COR-L47 (cell line): ENCODE results near the gene GPC3.

Experiments used
- DNase-seq: peaks from one replicate; lab custom pipeline; 2025; lab: John Stamatoyannopoulos, UW

GPC3 gene

DNA sequence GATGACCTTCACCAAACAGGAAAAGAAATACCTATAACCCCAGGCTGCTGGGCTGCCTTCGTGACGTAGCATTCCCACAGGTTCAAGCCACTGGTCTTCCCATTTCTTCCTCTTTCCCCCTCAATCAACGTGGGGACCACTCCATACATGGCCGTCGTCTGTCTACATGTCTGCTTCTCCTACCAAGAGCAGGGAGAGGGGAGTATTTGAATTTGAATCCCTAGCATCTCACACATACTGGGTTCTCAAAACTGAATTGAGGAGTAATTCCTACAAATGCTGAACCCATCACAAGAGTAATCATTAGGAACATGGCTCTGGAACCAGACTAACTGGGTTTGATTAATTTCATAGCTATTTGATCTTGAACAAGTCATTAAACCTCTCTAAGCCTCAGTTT lies 17.3 kb downstream of the GPC3 start:
- no peak for DNase-seq

DNA sequence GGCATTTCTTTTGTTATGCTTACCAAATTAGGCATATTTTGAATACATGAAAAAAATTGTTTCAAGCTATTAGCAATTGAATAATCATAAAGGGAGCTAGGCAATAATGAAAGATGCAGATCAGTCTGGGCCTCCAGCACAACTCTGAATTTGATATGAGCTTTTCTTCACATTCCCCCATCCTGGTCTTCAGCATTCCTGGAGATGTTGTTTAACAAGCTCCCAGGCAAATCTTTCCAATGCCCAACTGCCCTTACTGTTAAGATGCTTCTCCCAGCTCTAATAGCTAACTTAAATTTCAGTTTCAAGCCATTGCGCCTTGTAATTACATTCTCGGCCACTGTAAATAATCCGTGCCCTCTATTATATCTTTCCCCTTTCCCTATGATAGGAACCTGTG lies 19.2 kb downstream of the GPC3 start:
- no peak for DNase-seq

- DNase-seq: no peak
Measured at GRCh38 chrX:133965321-133965720, 20.1 kb downstream of the GPC3 start.

- DNase-seq: no peak
Measured at GRCh38 chrX:133961046-133961445, 24.3 kb downstream of the GPC3 start.

- DNase-seq: no peak
Measured at GRCh38 chrX:133959972-133960371, 25.4 kb downstream of the GPC3 start.

GRCh38 chrX:133958997-133959688 lies 26.3 kb downstream of the GPC3 start:
- no peak for DNase-seq

- no peak for DNase-seq
Measured at GRCh38 chrX:133956570-133957340, 28.6 kb downstream of the GPC3 start.

DNA sequence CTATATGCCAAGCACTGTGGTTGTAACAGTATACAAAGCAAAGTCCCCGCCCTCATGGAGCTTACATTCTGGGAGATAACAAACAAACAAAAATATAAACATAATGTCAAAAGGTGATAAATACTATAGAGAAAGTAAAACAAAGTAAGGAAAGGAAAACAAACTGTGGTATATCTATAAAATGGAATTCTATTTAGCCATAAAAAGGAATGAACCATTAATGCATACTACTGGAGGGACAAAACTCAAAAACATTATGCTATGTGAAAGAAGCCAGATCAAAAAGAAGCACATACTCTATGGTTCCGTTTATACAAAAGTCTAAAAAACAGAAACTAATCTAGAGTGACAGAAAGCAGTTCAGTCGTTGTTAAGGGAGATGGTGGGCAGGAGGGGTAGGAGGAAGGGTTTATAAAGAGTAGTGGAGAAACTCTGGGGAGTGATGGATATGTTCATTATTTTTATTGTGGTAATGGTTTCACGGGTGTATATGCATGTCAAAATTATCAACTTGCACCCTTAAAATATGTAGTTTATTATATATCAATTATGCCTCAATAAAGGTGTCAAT lies 31.5 kb downstream of the GPC3 start:
- no peak for DNase-seq

DNA sequence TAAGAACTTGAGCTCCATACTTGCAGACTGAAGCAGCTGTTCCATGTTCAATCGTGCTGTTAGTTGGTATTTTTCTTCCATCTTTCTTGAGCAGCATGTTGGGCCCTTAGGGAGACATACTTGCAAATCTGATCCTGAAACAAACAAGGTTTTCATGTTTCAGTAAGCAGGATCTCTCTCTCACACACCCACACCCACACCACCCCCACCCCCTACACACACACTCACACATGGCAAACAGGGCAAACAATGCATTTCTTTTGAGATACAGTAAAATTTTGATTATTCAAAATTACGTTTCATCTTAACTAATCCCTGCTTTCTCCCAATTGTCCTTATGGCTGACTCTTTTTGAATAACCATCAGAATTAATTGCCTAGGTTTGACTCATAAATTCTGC lies 32.3 kb downstream of the GPC3 start:
- DNase-seq: no peak

- DNase-seq: no peak
Measured at GRCh38 chrX:133951098-133951497, 34.3 kb downstream of the GPC3 start.

GRCh38 chrX:133950214-133950613 lies 35.2 kb downstream of the GPC3 start:
- no peak for DNase-seq

GRCh38 chrX:133948895-133949294 lies 36.5 kb downstream of the GPC3 start:
- DNase-seq: no peak

DNA sequence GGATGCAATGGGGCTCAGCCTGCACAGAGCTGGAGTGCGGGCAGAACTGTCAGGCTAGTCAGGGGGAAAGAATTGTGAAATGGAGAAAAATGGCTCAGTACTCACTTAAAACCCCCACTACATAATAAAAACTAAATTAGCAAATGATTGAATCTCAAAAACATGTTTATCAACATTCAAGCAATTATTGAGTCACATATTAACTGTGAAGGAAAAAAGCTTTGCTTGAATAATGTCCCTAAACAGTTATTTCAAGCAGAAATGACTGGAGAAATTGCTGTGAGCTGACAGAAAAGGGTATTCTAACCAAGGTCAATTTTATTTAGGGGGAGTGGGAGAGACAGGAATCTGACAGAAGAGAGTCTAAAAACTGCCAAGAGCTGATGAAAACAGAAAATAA lies 37.4 kb downstream of the GPC3 start:
- no peak for DNase-seq

GRCh38 chrX:133947022-133947421 lies 38.4 kb downstream of the GPC3 start:
- DNase-seq: no peak

DNA sequence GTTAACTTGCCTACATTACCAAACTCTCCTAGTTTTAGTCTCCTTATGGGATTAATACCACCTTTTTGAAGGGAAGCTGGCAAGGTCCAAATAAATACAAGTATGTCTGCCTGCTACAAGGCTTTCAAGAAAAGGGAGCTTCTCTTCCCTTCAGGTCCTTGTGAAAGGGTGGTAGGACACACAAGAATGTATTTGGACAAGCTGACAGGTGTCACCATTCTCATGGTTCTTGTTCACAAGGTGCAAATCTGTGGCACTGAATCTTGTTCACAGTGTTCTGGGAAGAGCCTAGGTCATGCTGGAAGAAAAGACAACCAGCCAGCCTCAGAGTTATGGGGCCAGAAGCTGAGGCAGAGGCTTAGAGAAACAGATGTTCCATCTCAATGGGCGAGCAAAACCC lies 41.9 kb downstream of the GPC3 start:
- no peak for DNase-seq

DNA sequence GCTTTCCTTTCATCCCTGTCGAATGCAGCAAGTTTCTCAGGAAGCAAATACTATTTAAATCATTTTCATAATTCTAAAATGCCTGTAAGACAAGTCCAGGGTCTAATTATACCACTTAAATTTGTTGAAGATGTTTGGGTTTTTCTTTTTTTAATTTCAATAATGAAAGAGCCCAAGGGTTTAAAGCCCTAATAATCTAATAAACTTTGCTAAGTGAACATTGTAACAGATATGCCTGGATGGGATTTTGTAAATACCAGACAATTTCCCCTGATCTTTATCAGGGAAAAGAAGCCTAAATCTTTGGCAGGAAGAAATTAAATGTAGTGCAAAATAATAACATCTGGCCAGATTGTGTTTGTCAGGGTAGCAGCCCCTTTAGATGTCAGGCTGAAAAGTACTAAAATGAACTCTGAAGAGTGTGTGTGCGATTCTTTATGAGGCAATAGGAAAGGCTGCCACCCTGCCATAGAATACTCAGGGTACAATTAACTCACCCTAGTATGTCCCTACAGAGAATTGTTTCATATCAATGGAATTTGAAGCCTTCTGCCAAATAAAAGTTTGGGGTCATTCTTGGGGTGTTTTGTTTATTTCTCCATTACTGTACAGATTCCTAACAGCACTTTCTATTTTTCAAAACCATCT lies 45.6 kb downstream of the GPC3 start:
- no peak for DNase-seq

DNA sequence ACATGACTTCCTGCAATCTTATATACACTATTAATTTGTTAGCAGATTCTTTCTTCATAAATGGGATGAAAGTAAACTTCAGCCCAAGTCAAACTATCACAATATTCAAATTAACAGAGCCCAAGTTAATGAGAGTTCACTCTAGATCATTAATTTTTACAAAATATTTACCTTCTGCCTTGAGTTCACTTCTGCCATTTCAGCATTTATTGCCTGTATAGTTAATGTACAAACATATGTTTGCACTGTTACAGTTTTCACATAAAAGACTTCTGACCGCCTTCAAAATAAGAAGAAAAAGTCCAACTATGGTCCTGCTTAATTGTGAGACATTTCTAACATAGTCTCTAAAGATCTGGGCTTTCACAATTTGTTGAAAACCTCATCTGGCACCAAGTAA lies 46.9 kb downstream of the GPC3 start:
- DNase-seq: no peak

- no peak for DNase-seq
Measured at GRCh38 chrX:133937022-133937421, 48.4 kb downstream of the GPC3 start.

- no peak for DNase-seq
Measured at GRCh38 chrX:133935076-133935475, 50.3 kb downstream of the GPC3 start.

- no peak for DNase-seq
Measured at GRCh38 chrX:133933316-133933715, 52.1 kb downstream of the GPC3 start.

- no peak for DNase-seq
Measured at GRCh38 chrX:133929836-133930464, 55.4 kb downstream of the GPC3 start.

DNA sequence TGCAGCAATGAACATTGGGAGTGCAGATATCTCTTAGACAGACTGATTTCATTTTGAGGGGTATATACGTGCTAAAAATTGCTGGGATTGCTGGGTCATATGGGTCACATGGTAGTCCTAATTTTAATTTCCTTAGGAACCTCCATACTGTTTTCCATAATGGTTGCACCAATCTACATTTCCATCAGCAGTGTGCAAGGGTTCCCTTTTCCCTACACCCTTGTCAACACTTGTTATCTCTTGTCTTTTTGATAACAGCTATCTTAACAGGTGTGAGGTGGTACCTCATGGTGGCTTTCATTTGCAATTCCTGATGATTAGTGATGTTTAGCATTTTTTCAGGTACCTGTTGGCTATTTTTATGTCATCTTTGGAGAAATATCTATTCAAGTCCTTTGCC lies 57.0 kb downstream of the GPC3 start:
- no peak for DNase-seq
